Tibial artery (tissue), 4 donors: ENCODE results near the gene TDRD10.
A peak's percentile ranks its signal among the peaks of the same experiment; 100 is the strongest.

Experiments used
- DNase-seq, 2 donors: peaks; one replicate each; pipeline ENCODE4 v3.0.0-alpha.2; 2019
- H3K27ac ChIP-seq, 2 donors: fragments of 200-600 bp; sonication (generic) in 1 of 2; 1 replicate in 1 of 2; 2 replicates in 1 of 2; pipeline ENCODE4 v1.5.1; 2018 to 2019; ENCODE audit warnings: mild to moderate bottlenecking in 1 of 2
- H3K27me3 ChIP-seq, 2 donors: fragments of 200-600 bp; sonication (generic) in 1 of 2; one replicate each; pipeline versions ENCODE4 v1.5.1 to v1.6.0; 2016 to 2019
- H3K36me3 ChIP-seq, 3 donors: fragments of 200-600 bp; sonication (generic) in 2 of 3; one replicate each; pipeline ENCODE4 v1.5.1; 2016 to 2019; ENCODE audit warnings: mild to moderate bottlenecking in 2 of 3
- H3K4me1 ChIP-seq, 4 donors: fragments of 200-600 bp; sonication (generic) in 2 of 4; 1 replicate in 3 of 4; 2 replicates in 1 of 4; pipeline ENCODE4 v1.5.1; 2016 to 2019
- H3K4me3 ChIP-seq, 2 donors: fragments of 200-600 bp; sonication (generic) in 1 of 2; 1 replicate in 1 of 2; 2 replicates in 1 of 2; pipeline ENCODE4 v1.5.1; 2018 to 2019; ENCODE audit warnings: mild to moderate bottlenecking in 2 of 2
- H3K9me3 ChIP-seq, 3 donors: fragments of 200-600 bp; sonication (generic) in 1 of 3; one replicate each; pipeline ENCODE4 v1.5.1; 2016 to 2019
- intact Hi-C: fragments of 100-400 bp; cut with DNase I; formaldehyde crosslinking; loops from one replicate; pipeline ENCODE4 v1.15.0; 2023; ENCODE audit warnings: low total_unique reads
- TF ChIP-seq, protein P1 (sequence below), 2 experiments: fragments of 200-600 bp in 1 of 2; fragments of 450-650 bp in 1 of 2; IDR thresholded peaks; one replicate each; pipeline ENCODE4 v1.5.1; 2017 to 2019; ENCODE audit warnings: antibody characterized with exemption in 2 of 2, mild to moderate bottlenecking in 1 of 2, moderate library complexity in 1 of 2

Gene TDRD10

GRCh38 chr1:154567386-154568156 lies 65.6 kb downstream of the TDRD10 start, which contains the start of gene CHRNB2:
Gene CHRNB2 (plus strand): TSS chr1:154567778. CDS start chr1:154568045, 267 bp downstream.
- Histone ChIP-seq H3K4me3 (peak within 1 kb of the TSS in 1 of 2 donors; percentile 7), H3K27ac (no peak within 1 kb of the TSS), H3K36me3 (no peaks in the 10 kb centered on the region), H3K9me3 (no peaks in the 10 kb centered on the region), H3K4me1 (peaks cover 0 to 12% (median 2%) of the 10 kb centered on the region in 4 donors), H3K27me3 (peaks cover 0 to 50% of the 10 kb centered on the region in 2 donors)
- intact Hi-C loops: loop anchor here (10.0 kb wide), 1 partner anchor 57 kb away; no protein-coding TSS in a partner anchor
- peak; percentile 45 to 72 for DNase-seq
- TF ChIP-seq, protein P1, sequence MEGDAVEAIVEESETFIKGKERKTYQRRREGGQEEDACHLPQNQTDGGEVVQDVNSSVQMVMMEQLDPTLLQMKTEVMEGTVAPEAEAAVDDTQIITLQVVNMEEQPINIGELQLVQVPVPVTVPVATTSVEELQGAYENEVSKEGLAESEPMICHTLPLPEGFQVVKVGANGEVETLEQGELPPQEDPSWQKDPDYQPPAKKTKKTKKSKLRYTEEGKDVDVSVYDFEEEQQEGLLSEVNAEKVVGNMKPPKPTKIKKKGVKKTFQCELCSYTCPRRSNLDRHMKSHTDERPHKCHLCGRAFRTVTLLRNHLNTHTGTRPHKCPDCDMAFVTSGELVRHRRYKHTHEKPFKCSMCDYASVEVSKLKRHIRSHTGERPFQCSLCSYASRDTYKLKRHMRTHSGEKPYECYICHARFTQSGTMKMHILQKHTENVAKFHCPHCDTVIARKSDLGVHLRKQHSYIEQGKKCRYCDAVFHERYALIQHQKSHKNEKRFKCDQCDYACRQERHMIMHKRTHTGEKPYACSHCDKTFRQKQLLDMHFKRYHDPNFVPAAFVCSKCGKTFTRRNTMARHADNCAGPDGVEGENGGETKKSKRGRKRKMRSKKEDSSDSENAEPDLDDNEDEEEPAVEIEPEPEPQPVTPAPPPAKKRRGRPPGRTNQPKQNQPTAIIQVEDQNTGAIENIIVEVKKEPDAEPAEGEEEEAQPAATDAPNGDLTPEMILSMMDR (IDR thresholded peaks at IDR 0.05): no peak

DNA sequence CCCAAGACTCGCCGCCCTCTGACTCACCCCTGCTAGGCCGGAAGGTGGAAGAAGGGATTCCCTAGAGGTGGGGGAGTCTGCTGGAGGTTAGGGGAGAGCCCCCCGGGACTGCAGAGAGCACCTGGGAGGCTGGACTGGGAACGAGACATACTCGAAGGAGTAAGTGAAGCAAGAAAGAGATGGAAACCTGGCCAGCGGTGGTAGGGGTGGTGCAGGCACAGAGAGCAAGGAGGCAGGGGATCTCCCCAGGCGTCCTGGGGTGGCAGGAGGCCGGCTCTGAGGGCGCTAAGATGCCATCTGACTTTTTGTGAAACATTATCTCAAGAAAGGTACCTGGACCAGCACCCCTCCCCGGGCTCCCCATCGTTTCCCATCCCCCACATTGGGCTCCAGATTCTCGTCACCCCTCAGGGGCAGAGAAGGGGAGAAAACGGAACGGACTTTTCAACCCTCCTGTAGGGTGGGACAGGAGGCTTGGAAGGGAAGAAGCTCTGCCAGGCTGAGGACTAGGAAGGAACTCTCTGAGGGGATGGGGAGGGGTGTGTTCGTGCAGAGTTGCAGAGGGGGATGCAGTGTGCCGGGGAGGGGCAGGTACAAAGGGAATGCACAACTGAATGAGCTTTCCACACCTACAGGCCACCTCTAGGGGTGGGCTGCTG lies 66.3 kb downstream of the TDRD10 start:
- DNase-seq: no peak
- intact Hi-C loops: loop anchor here (10.0 kb wide), 1 partner anchor 57 kb away; no protein-coding TSS in a partner anchor
- no peaks in the 10 kb centered on the region for H3K9me3 ChIP-seq
- peak overlapping the region in 1 of 2 donors; percentile 7 for H3K4me3 ChIP-seq
- peaks cover 0 to 12% (median 2%) of the 10 kb centered on the region in 4 donors for H3K4me1 ChIP-seq
- TF ChIP-seq, protein P1 (IDR thresholded peaks at IDR 0.05): no peak
- no peak overlapping the region for H3K27ac ChIP-seq
- peaks cover 0 to 55% of the 10 kb centered on the region in 2 donors for H3K27me3 ChIP-seq
- H3K36me3 ChIP-seq: no peaks in the 10 kb centered on the region

- DNase-seq: no peak
- TF ChIP-seq, protein P1 (IDR thresholded peaks at IDR 0.05): no peak
- Histone ChIP-seq H3K27me3 (peaks cover 0 to 57% of the 10 kb centered on the region in 2 donors), H3K9me3 (no peaks in the 10 kb centered on the region), H3K27ac (no peak overlapping the region), H3K4me1 (peaks cover 0 to 12% (median 2%) of the 10 kb centered on the region in 4 donors), H3K4me3 (no peak overlapping the region), H3K36me3 (no peaks in the 10 kb centered on the region)
- intact Hi-C loops: no loop called here
These were observed 69.4 kb downstream of the TDRD10 start for GRCh38 chr1:154571244-154571963.

DNA sequence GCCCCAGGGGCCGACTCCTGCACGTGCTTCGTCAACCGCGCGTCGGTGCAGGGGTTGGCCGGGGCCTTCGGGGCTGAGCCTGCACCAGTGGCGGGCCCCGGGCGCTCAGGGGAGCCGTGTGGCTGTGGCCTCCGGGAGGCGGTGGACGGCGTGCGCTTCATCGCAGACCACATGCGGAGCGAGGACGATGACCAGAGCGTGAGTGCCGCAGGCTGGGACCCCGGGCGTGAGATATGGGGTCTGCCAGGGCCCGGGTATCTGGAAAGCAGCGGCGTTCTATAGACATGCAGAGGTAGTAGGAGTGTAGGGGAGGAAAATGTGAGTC lies 69.9 kb downstream of the TDRD10 start:
- no peak for DNase-seq
- Histone ChIP-seq H3K4me3 (no peak overlapping the region), H3K9me3 (no peaks in the 10 kb centered on the region), H3K36me3 (no peaks in the 10 kb centered on the region), H3K4me1 (peaks cover 0 to 12% (median 2%) of the 10 kb centered on the region in 4 donors), H3K27me3 (peaks cover 0 to 54% of the 10 kb centered on the region in 2 donors), H3K27ac (no peak overlapping the region)
- TF ChIP-seq, protein P1 (IDR thresholded peaks at IDR 0.05): no peak
- intact Hi-C loops: no loop called here

DNA sequence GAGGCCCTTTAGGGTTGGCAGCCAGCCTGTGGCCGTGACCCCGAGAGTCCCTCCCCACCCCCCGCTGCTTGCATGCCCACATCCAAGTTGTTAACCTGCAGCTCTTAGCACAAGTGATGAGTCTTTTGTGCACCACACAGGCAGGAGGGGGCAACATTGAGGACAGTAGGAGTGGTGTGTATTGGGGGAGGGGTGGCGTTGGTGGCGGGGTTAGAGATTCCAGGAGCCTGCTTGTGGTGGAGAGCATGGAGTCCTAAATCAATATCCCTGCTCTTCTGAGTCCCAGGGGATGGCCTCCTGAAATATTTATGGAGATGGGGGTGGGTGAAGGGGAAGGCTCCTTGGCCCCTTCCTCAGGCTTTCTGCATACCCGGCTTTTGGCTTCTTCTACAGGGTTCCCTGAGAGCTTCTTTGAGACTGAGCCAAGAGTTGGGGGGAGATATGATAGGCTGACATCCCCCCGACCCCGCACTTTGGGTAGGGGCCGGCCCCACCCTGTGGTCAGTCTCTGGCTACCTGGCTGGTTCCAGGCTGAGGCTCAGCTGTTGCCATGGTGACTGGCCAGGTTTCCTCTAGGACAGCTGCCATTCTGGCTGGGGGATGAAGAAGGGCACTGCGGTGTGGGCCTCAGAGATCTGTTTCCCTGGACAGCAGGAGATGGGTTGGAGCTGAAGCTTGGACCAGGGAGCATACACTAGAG lies 70.6 kb downstream of the TDRD10 start:
- intact Hi-C loops: no loop called here
- Histone ChIP-seq H3K36me3 (peaks cover 0 to 1% (median 0%) of the 10 kb centered on the region in 3 donors), H3K4me3 (no peak overlapping the region), H3K4me1 (peaks cover 0 to 9% (median 2%) of the 10 kb centered on the region in 4 donors), H3K27ac (no peak overlapping the region), H3K9me3 (no peaks in the 10 kb centered on the region), H3K27me3 (peaks cover 0 to 47% of the 10 kb centered on the region in 2 donors)
- TF ChIP-seq, protein P1 (IDR thresholded peaks at IDR 0.05): no peak
- DNase-seq: no peak
